Measurements from ENCODE around the gene MICAL2. TPM values are rescaled to one million over a fixed set of nuclear protein-coding genes. Genes with fewer than 3 reads are reported as not detected.

Gene MICAL2
- total and polyA plus RNA-seq, 2 donors (not counting 3 experiments of a cell fraction or from before 2014, with no cell fraction given): 67.6 to 200 TPM

- dilution Hi-C loops (cut with MboI; ENCODE audit: extremely low pct_ligation_motif_present, low sequenced_read_pairs) (no loop called here), intact Hi-C loops (cut with micrococcal nuclease) (no loop called here)
- H3K36me3 ChIP-seq (ENCODE audit: control insufficient read depth in 2 of 2, extremely low read depth in 1 of 2, insufficient read depth in 2 of 2, low read length in 2 of 2): no peaks in the 10 kb centered on the region
- peak; percentile 97 for FAIRE-seq
- POLR2A ChIA-PET: no interaction called here
- no peaks in the 10 kb centered on the region for H3K9me3 ChIP-seq (replicated peaks; ENCODE audit: control insufficient read depth, insufficient read depth, low read length)
- TSS peak; percentile 97 for BruUV-seq (replicated peaks)
- H4K20me1 ChIP-seq (replicated peaks; ENCODE audit: control insufficient read depth, extremely low read depth, insufficient read depth, low read length): no peaks in the 10 kb centered on the region
- no peaks in the 10 kb centered on the region for H3K27me3 ChIP-seq (ENCODE audit: control insufficient read depth in 2 of 2, insufficient read depth in 2 of 2, low read length in 2 of 2)
- peak; percentile 31 for TF ChIP-seq GATA2 (IDR thresholded peaks at IDR 0.05; ENCODE audit: insufficient read depth, insufficient read length, low read depth, low read length)
- TF ChIP-seq EZH2 (IDR thresholded peaks at IDR 0.05; ENCODE audit: borderline replicate concordance, low read depth, low read length, severe bottlenecking): no peak
- peak; percentile 92 for TF ChIP-seq JUN (IDR thresholded peaks at IDR 0.05; ENCODE audit: borderline replicate concordance, insufficient read depth, insufficient read length, low read depth)
- peak; percentile 45 for TF ChIP-seq POLR2A (IDR thresholded peaks at IDR 0.05; ENCODE audit: low read depth, low read length)
- peak; percentile 96 for TF ChIP-seq FOS (IDR thresholded peaks at IDR 0.05; ENCODE audit: borderline replicate concordance, insufficient read depth, low read length)
- H3K79me2 ChIP-seq (ENCODE audit: control insufficient read depth, insufficient read depth, low read length): no peaks in the 10 kb centered on the region
- peak overlapping the region; percentile 23 for H2AFZ ChIP-seq (ENCODE audit: low read depth, low read length)
- peak overlapping the region; percentile 87 for H3K27ac ChIP-seq (ENCODE audit: insufficient read depth, low read depth, low read length)
- DNase-seq (ENCODE audit: low read depth, low spot score): peak; percentile 95
- peak overlapping the region in 1 of 3 experiments; percentile 42 for H3K4me3 ChIP-seq (replicated peaks in 1 of 3; ENCODE audit: insufficient read depth in 1 of 3, low read depth in 1 of 3, low read length in 3 of 3)
- peaks cover 17% of the 10 kb centered on the region for H3K4me1 ChIP-seq (ENCODE audit: control insufficient read depth, extremely low read depth, insufficient read depth, low read length)
- peak overlapping the region; percentile 65 for H3K4me2 ChIP-seq (ENCODE audit: insufficient read depth, low read length)
- H3K9ac ChIP-seq (replicated peaks; ENCODE audit: extremely low read depth, insufficient read depth, low read length): peak overlapping the region; percentile 61
- H3K9me1 ChIP-seq (replicated peaks; ENCODE audit: control insufficient read depth, extremely low read depth, insufficient read depth, low read length): no peaks in the 10 kb centered on the region
- CTCF ChIA-PET: interaction anchor here (0.6 to 1.1 kb wide), 3 partner anchors 118 to 205 kb away, joined by 3 read pairs; no protein-coding TSS in a partner anchor
Observed at GRCh38 chr11:12079726-12080556, 30.4 kb upstream of the MICAL2 start.

DNA sequence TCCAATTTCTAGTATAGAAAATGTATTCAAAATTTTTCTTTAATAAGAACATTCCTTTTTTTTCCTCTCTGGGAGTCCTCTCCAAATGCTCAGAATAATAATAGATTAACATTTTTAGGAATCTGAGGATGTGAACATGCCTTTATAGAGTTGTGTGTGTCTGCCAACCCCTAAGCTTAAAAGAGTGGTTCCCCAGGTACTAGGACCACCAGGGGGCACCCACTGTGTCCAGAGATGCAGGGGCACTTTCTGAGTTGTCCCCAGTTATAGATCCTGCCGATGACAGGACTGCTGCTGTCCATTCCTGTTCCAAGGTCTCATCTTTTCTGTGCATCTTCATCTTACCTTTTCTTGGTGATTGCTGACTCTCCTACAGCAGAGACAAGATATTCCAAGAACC lies 27.0 kb upstream of the MICAL2 start:
- no peaks in the 10 kb centered on the region for H4K20me1 ChIP-seq (replicated peaks; ENCODE audit: control insufficient read depth, extremely low read depth, insufficient read depth, low read length)
- H3K79me2 ChIP-seq (ENCODE audit: control insufficient read depth, insufficient read depth, low read length): no peaks in the 10 kb centered on the region
- DNase-seq (ENCODE audit: low read depth, low spot score): no peak
- no peak overlapping the region for H3K27ac ChIP-seq (ENCODE audit: insufficient read depth, low read depth, low read length)
- peaks cover 51% of the 10 kb centered on the region for H3K4me1 ChIP-seq (ENCODE audit: control insufficient read depth, extremely low read depth, insufficient read depth, low read length)
- H2AFZ ChIP-seq (ENCODE audit: low read depth, low read length): no peak overlapping the region
- intact Hi-C loops (cut with micrococcal nuclease) (no loop called here), dilution Hi-C loops (cut with MboI; ENCODE audit: extremely low pct_ligation_motif_present, low sequenced_read_pairs) (no loop called here)
- ChIA-PET CTCF (interaction anchor here (0.6 to 1.9 kb wide), 5 partner anchors 21 to 201 kb away, joined by 3 to 7 read pairs (median 3); no protein-coding TSS in a partner anchor), POLR2A (no interaction called here)
- H3K4me3 ChIP-seq (replicated peaks in 1 of 3; ENCODE audit: insufficient read depth in 1 of 3, low read depth in 1 of 3, low read length in 3 of 3): no peak overlapping the region
- no peak overlapping the region for H3K4me2 ChIP-seq (ENCODE audit: insufficient read depth, low read length)
- H3K9me1 ChIP-seq (replicated peaks; ENCODE audit: control insufficient read depth, extremely low read depth, insufficient read depth, low read length): no peaks in the 10 kb centered on the region
- H3K27me3 ChIP-seq (ENCODE audit: control insufficient read depth in 2 of 2, insufficient read depth in 2 of 2, low read length in 2 of 2): no peaks in the 10 kb centered on the region
- BruUV-seq (replicated peaks): no TSS peak
- no peaks in the 10 kb centered on the region for H3K9me3 ChIP-seq (replicated peaks; ENCODE audit: control insufficient read depth, insufficient read depth, low read length)
- no peaks in the 10 kb centered on the region for H3K36me3 ChIP-seq (ENCODE audit: control insufficient read depth in 2 of 2, extremely low read depth in 1 of 2, insufficient read depth in 2 of 2, low read length in 2 of 2)
- FAIRE-seq: no peak
- no peak overlapping the region for H3K9ac ChIP-seq (replicated peaks; ENCODE audit: extremely low read depth, insufficient read depth, low read length)
- TF ChIP-seq, protein P1, sequence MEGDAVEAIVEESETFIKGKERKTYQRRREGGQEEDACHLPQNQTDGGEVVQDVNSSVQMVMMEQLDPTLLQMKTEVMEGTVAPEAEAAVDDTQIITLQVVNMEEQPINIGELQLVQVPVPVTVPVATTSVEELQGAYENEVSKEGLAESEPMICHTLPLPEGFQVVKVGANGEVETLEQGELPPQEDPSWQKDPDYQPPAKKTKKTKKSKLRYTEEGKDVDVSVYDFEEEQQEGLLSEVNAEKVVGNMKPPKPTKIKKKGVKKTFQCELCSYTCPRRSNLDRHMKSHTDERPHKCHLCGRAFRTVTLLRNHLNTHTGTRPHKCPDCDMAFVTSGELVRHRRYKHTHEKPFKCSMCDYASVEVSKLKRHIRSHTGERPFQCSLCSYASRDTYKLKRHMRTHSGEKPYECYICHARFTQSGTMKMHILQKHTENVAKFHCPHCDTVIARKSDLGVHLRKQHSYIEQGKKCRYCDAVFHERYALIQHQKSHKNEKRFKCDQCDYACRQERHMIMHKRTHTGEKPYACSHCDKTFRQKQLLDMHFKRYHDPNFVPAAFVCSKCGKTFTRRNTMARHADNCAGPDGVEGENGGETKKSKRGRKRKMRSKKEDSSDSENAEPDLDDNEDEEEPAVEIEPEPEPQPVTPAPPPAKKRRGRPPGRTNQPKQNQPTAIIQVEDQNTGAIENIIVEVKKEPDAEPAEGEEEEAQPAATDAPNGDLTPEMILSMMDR (IDR thresholded peaks at IDR 0.05; ENCODE audit: extremely low read depth in 1 of 2, insufficient read depth in 1 of 2, low read depth in 1 of 2, low read length in 2 of 2): peak; percentile 13 to 21
- TF ChIP-seq, protein P2, sequence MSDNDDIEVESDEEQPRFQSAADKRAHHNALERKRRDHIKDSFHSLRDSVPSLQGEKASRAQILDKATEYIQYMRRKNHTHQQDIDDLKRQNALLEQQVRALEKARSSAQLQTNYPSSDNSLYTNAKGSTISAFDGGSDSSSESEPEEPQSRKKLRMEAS (IDR thresholded peaks at IDR 0.05; ENCODE audit: insufficient read depth, insufficient read length): no peak

Measured in endothelial cell of umbilical vein (primary cell).